ENCODE results near the gene CFAP69. TPM values are rescaled to one million over a fixed set of nuclear protein-coding genes. Genes with fewer than 3 reads are reported as not detected.

The CFAP69 gene
- total and polyA plus RNA-seq, 2 of the 8 experiments (the other 6 are each of a cell fraction or from before 2014, with no cell fraction given) = 1.00 to 3.8 TPM

DNA sequence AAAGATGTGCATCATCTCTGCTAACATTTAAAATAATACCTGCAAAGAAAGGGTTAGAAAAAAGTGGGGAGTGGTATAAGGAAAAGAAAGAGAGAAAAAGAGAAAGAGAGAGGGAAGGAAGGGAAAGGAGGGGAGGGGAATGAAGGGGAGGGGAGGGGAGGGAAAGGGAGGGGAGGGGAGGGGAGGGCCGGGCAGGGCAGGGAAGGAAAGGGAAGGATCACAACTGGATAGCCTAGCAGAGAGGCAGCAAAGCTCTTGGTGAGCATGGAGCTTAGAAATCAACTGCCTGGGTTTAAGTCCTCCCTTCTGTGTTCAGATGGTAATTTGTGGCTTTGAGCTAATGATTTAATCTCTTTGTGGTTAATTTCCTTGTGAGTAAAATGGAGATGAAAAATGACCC, 81.5 kb downstream of the CFAP69 start:
- Histone ChIP-seq H4K5ac (ENCODE audit: insufficient read length, low read depth, low read length) (no peak overlapping the region), H2BK12ac (ENCODE audit: low read depth, low read length) (no peak overlapping the region), H3K27ac (ENCODE audit: low read depth, low read length) (no peak overlapping the region), H2BK5ac (ENCODE audit: low read depth, low read length) (no peak overlapping the region), H3K4me2 (ENCODE audit: insufficient read depth in 1 of 2, low read depth in 2 of 2, low read length in 2 of 2) (no peak overlapping the region), H3K79me1 (ENCODE audit: low read depth, low read length) (no peaks in the 10 kb centered on the region), H2BK20ac (ENCODE audit: low read length) (no peak overlapping the region), H2AFZ (ENCODE audit: low read length) (no peak overlapping the region), H2AK5ac (ENCODE audit: low read depth, low read length) (no peak overlapping the region), H3K56ac (replicated peaks; ENCODE audit: insufficient read length, low read depth, low read length) (no peak overlapping the region), H3K23ac (ENCODE audit: insufficient read length) (no peak overlapping the region), H3K9me3 (ENCODE audit: insufficient read depth in 2 of 2, low read depth in 1 of 2, low read length in 1 of 2) (no peaks in the 10 kb centered on the region), H4K8ac (ENCODE audit: extremely low read depth, insufficient read depth, low read length) (no peak overlapping the region), H3K4me3 (ENCODE audit: extremely low read depth in 1 of 4, insufficient read depth in 2 of 4, low read depth in 3 of 4, low read length in 4 of 4) (no peak overlapping the region), H2BK120ac (replicated peaks; ENCODE audit: low read depth, low read length) (no peak overlapping the region), H3K36me3 (ENCODE audit: control insufficient read depth in 2 of 4, insufficient read depth in 4 of 4, low read length in 3 of 4) (no peaks in the 10 kb centered on the region), H3K14ac (ENCODE audit: insufficient read length) (no peak overlapping the region), H4K20me1 (replicated peaks in 1 of 2; ENCODE audit: control insufficient read depth in 1 of 2, insufficient read depth in 2 of 2, low read length in 2 of 2) (no peaks in the 10 kb centered on the region), H3K18ac (ENCODE audit: extremely low read depth, low read length) (no peak overlapping the region), H2BK15ac (ENCODE audit: low read length) (no peak overlapping the region), H3K27me3 (replicated peaks in 1 of 4; ENCODE audit: control insufficient read depth in 3 of 4, extremely low read depth in 1 of 4, insufficient read depth in 3 of 4, low read length in 3 of 4) (peaks cover 7 to 15% (median 9%) of the 10 kb centered on the region in 4 experiments), H3K4me1 (replicated peaks in 1 of 4; ENCODE audit: control insufficient read depth in 3 of 4, insufficient read depth in 4 of 4, low read length in 3 of 4) (no peaks in the 10 kb centered on the region), H3K23me2 (ENCODE audit: low read depth, low read length) (no peaks in the 10 kb centered on the region), H4K91ac (replicated peaks; ENCODE audit: insufficient read length, low read length) (no peak overlapping the region), H3K79me2 (ENCODE audit: control insufficient read depth in 1 of 2, insufficient read depth in 2 of 2, low read length in 2 of 2) (no peaks in the 10 kb centered on the region), H3K4ac (replicated peaks; ENCODE audit: insufficient read length, low read depth, low read length) (no peak overlapping the region), H3K9ac (replicated peaks in 1 of 4; ENCODE audit: extremely low read depth in 1 of 4, low read depth in 3 of 4, low read length in 3 of 4) (no peak overlapping the region)
- CTCF ChIA-PET (ENCODE audit: partially characterized antibody) = interaction anchor here (1.0 to 2.1 kb wide), 3 partner anchors 14 to 23 kb away, joined by 3 to 8 read pairs (median 4); no protein-coding TSS in a partner anchor
- DNase-seq (ENCODE audit: low read depth in 1 of 2, low spot score in 2 of 2) (no peak), FAIRE-seq (no peak)
- TF ChIP-seq TEAD4 (IDR thresholded peaks at IDR 0.05; ENCODE audit: low read depth, low read length) (no peak), JUN (IDR thresholded peaks at IDR 0.05; ENCODE audit: low read depth, low read length) (no peak), TAF7 (optimal IDR thresholded peaks at IDR 0.05; ENCODE audit: borderline replicate concordance, low read depth, low read length) (no peak), SIX5 (IDR thresholded peaks at IDR 0.05; ENCODE audit: low read depth, low read length) (no peak), KDM4A (IDR thresholded peaks at IDR 0.05; ENCODE audit: low read depth, low read length, severe bottlenecking) (no peak), BCL11A (IDR thresholded peaks at IDR 0.05; ENCODE audit: low read depth in 2 of 2, low read length in 2 of 2) (no peak), POU5F1 (IDR thresholded peaks at IDR 0.05; ENCODE audit: low read depth, low read length) (no peak), KDM5A (IDR thresholded peaks at IDR 0.05; ENCODE audit: low read length) (no peak), EZH2 (IDR thresholded peaks at IDR 0.05; ENCODE audit: low read depth, low read length, severe bottlenecking) (no peak), RBBP5 (IDR thresholded peaks at IDR 0.05; ENCODE audit: borderline replicate concordance, low read depth, low read length) (no peak)
- TF ChIP-seq, protein P1, sequence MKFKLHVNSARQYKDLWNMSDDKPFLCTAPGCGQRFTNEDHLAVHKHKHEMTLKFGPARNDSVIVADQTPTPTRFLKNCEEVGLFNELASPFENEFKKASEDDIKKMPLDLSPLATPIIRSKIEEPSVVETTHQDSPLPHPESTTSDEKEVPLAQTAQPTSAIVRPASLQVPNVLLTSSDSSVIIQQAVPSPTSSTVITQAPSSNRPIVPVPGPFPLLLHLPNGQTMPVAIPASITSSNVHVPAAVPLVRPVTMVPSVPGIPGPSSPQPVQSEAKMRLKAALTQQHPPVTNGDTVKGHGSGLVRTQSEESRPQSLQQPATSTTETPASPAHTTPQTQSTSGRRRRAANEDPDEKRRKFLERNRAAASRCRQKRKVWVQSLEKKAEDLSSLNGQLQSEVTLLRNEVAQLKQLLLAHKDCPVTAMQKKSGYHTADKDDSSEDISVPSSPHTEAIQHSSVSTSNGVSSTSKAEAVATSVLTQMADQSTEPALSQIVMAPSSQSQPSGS (IDR thresholded peaks at IDR 0.05; ENCODE audit: low read length) = no peak
- TF ChIP-seq, protein P2, sequence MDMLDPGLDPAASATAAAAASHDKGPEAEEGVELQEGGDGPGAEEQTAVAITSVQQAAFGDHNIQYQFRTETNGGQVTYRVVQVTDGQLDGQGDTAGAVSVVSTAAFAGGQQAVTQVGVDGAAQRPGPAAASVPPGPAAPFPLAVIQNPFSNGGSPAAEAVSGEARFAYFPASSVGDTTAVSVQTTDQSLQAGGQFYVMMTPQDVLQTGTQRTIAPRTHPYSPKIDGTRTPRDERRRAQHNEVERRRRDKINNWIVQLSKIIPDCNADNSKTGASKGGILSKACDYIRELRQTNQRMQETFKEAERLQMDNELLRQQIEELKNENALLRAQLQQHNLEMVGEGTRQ (IDR thresholded peaks at IDR 0.05; ENCODE audit: low read length) = no peak
- no CpG with 5 or more reads among the region's 1 CpG for WGBS, 2 experiments (ENCODE audit: extremely low coverage in 1 of 2, insufficient coverage in 1 of 2, insufficient read length in 1 of 2, insufficient replicate concordance in 2 of 2, low coverage in 1 of 2, low lambda C conversion rate in 2 of 2, missing lambda C conversion rate in 1 of 2)
- POLR2A ChIA-PET (ENCODE audit: partially characterized antibody) = no interaction called here
